OCI-LY7 (cell line): Measurements from ENCODE around the gene CFAP77. TPM values are rescaled to one million over a fixed set of nuclear protein-coding genes. Genes with fewer than 3 reads are reported as not detected.
A peak's percentile ranks its signal among the peaks of the same experiment; 100 is the strongest.

Source experiments
- BruUV-seq: library from RNA; stranded (reverse); fragments of 400-500 nt; replicated peaks from 2 replicates; lab custom pipeline; 2021; lab: Mats Ljungman, UMichigan
- CTCF ChIA-PET: fragments of 300-600 bp; sonication (Branson Sonifier 250); formaldehyde crosslinking; loops from one replicate; lab custom pipeline; 2022; ENCODE audit warnings: antibody characterized with exemption; ENCODE audit not compliant: unreplicated experiment; lab: Charles Lee
- POLR2A ChIA-PET: fragments of 300-600 bp; sonication (Branson Sonifier 250); formaldehyde crosslinking; loops from one replicate; lab custom pipeline; 2022; ENCODE audit warnings: antibody characterized with exemption; lab: Charles Lee
- DNase-seq: peaks from one replicate; pipeline ENCODE4 v3.0.0-alpha.2; 2015; ENCODE audit warnings: low spot score
- H2AFZ ChIP-seq: fragments of 200-600 bp; sonication (generic), shearing (Covaris generic); 2 replicates; pipeline ENCODE4 v1.6.1; 2014; ENCODE audit warnings: mild to moderate bottlenecking, antibody characterized with exemption, low read length, moderate library complexity
- H3K27ac ChIP-seq: fragments of 200-600 bp; sonication (generic); 2 replicates; pipeline ENCODE4 v1.5.1; 2014; ENCODE audit warnings: mixed run types, low read depth, mild to moderate bottlenecking, moderate library complexity, low read length, inconsistent platforms; ENCODE audit not compliant: poor library complexity, severe bottlenecking
- H3K36me3 ChIP-seq: fragments of 200-600 bp; sonication (generic); 2 replicates; pipeline ENCODE4 v1.6.1; 2014; ENCODE audit warnings: mild to moderate bottlenecking, antibody characterized with exemption, low read length, moderate library complexity, mixed read lengths; ENCODE audit not compliant: insufficient read depth
- H3K4me1 ChIP-seq: fragments of 200-600 bp; sonication (generic); 2 replicates; pipeline ENCODE4 v1.5.1; 2014; ENCODE audit warnings: mild to moderate bottlenecking, low read length; ENCODE audit not compliant: insufficient read depth, poor library complexity, severe bottlenecking
- H3K4me2 ChIP-seq: fragments of 200-600 bp; sonication (generic); 2 replicates; pipeline ENCODE4 v1.6.1; 2014; ENCODE audit warnings: mild to moderate bottlenecking, low read length
- H3K4me3 ChIP-seq: fragments of 200-600 bp; sonication (generic); 2 replicates; pipeline ENCODE4 v1.5.1; 2014; ENCODE audit warnings: mild to moderate bottlenecking, low read depth, low read length; ENCODE audit not compliant: poor library complexity, severe bottlenecking
- H3K79me2 ChIP-seq: fragments of 200-600 bp; sonication (generic); 2 replicates; pipeline ENCODE4 v1.6.1; 2016; ENCODE audit warnings: low read depth, mild to moderate bottlenecking, low read length, moderate library complexity, mixed read lengths; ENCODE audit not compliant: insufficient read depth
- H3K9me2 ChIP-seq: fragments of 200-600 bp; sonication (generic); 2 replicates; pipeline ENCODE4 v1.6.1; 2016; ENCODE audit warnings: mild to moderate bottlenecking, low read length, mixed read lengths; ENCODE audit not compliant: insufficient read depth
- H3K9me3 ChIP-seq: fragments of 200-600 bp; sonication (generic); 2 replicates; pipeline ENCODE4 v1.6.1; 2014; ENCODE audit warnings: mild to moderate bottlenecking, mixed run types, low read length, mixed read lengths
- H4K20me1 ChIP-seq: fragments of 200-600 bp; sonication (generic); 2 replicates; pipeline ENCODE4 v1.6.1; 2014; ENCODE audit warnings: mild to moderate bottlenecking, antibody characterized with exemption, low read length, moderate library complexity, mixed read lengths; ENCODE audit not compliant: insufficient read depth
- CTCF ChIP-seq: fragments of 200-600 bp; sonication (generic); conservative IDR thresholded peaks from 2 replicates; pipeline ENCODE4 v1.5.1; 2014; ENCODE audit warnings: mild to moderate bottlenecking, antibody characterized with exemption, low read length, moderate library complexity, mixed read lengths
- EZH2phosphoT487 ChIP-seq: fragments of 200-600 bp; sonication (generic); IDR thresholded peaks from 2 replicates; pipeline ENCODE4 v1.6.1; 2018; ENCODE audit warnings: low read depth, borderline replicate concordance, mild to moderate bottlenecking, mixed run types, antibody characterized with exemption, low read length, moderate library complexity, mixed read lengths
- intact Hi-C: fragments of 100-400 bp; cut with micrococcal nuclease; formaldehyde crosslinking; loops from one replicate; pipeline ENCODE4 v1.10.0; 2022; ENCODE audit not compliant: unreplicated experiment
- total RNA-seq, 2 experiments: library from RNA; depleted of rRNA in 1 of 2; stranded (reverse); fragments of >200 nt in 1 of 2; shearing (Covaris generic) in 1 of 2; gene quantifications; 2 replicates each; pipeline ENCODE4 v1.2.3, GENCODE V29; 2014 to 2022

The CFAP77 gene
- total RNA-seq, 2 experiments from 2014 or later = not detected

DNA sequence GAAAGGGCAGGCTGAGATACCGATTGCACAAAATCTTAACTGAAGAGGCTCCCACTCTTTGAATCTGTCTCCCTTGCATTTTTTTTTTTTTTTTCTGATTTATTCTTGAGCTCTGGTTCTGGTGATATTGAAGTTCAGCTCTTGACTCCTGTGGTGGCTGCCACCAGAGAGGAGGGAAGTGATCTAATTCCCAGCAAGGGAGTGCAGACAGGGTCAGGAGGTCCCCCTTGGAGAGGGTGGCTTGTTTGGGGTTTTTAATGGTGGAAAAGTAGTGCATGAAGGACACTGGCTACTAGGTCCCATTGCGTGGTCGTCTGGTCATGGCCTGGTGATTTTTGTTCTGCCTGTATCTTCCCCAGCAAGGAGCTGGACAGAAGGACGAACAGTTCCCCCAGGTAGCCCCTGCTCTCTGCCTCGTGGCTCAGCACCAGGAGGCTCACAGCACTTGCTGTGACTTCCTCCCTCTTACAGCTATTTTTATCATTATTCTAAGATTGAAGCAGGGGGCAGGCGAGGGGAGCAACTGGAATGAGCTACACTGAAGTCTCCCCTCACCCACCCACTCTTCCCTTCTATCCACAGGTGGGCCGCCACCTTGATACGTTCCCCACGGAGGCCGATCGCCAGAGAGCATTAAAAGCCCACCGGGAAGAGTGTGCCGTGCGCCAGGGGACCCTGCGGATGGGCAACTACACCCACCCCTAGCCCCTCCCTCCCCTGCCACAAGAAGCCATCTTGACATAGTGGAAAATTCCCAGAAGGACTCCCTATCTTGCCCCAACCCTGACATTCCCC, 162.0 kb downstream of the CFAP77 start:
- BruUV-seq = no TSS peak
- H3K9me2 ChIP-seq = no peaks in the 10 kb centered on the region
- TF ChIP-seq CTCF (no peak), EZH2phosphoT487 (no peak)
- no peaks in the 10 kb centered on the region for H3K9me3 ChIP-seq
- peaks cover 8% of the 10 kb centered on the region for H3K4me1 ChIP-seq
- POLR2A ChIA-PET = interaction anchor here (0.7 to 0.9 kb wide), 2 partner anchors 24 to 309 kb away, joined by 3 to 7 read pairs; no protein-coding TSS in a partner anchor
- H3K4me3 ChIP-seq = no peak overlapping the region
- no peaks in the 10 kb centered on the region for H3K79me2 ChIP-seq
- no peak overlapping the region for H3K27ac ChIP-seq
- H3K4me2 ChIP-seq = no peak overlapping the region
- no peak overlapping the region for H2AFZ ChIP-seq
- DNase-seq = no peak
- CTCF ChIA-PET = no interaction called here
- H4K20me1 ChIP-seq = no peaks in the 10 kb centered on the region
- intact Hi-C loops = no loop called here
- no peaks in the 10 kb centered on the region for H3K36me3 ChIP-seq

DNA sequence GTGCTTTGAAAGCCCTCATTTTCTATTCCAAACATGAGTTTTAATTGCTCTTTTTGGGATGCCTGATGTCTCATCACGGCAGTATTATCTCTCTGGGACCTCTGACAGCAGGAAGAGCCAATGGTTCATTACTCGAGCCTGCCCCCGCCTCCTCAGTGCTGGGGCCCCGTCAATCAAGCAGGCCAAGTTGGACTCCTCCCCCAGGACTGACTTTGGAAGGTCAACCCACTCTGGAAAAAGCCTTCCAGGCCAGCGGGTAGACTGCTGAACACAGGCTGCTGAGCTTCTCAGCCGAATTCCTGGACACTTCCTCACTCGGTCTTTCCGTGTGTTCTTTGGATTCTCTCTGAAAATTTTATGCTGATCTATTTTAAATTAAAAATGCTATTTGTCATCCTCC, 162.9 kb downstream of the CFAP77 start:
- no peaks in the 10 kb centered on the region for H3K9me2 ChIP-seq
- peaks cover 8% of the 10 kb centered on the region for H3K4me1 ChIP-seq
- CTCF ChIA-PET = no interaction called here
- POLR2A ChIA-PET = no interaction called here
- DNase-seq = no peak
- no peak overlapping the region for H3K4me2 ChIP-seq
- no peaks in the 10 kb centered on the region for H3K79me2 ChIP-seq
- BruUV-seq = no TSS peak
- H3K36me3 ChIP-seq = no peaks in the 10 kb centered on the region
- H3K9me3 ChIP-seq = no peaks in the 10 kb centered on the region
- no peak overlapping the region for H2AFZ ChIP-seq
- H3K27ac ChIP-seq = no peak overlapping the region
- TF ChIP-seq CTCF = no peak
- no peak for TF ChIP-seq EZH2phosphoT487
- H3K4me3 ChIP-seq = no peak overlapping the region
- H4K20me1 ChIP-seq = no peaks in the 10 kb centered on the region
- intact Hi-C loops = no loop called here

GRCh38 chr9:132575005-132575609, 165.1 kb downstream of the CFAP77 start:
- Histone ChIP-seq H2AFZ (no peak overlapping the region), H3K36me3 (no peaks in the 10 kb centered on the region), H3K9me3 (no peaks in the 10 kb centered on the region), H3K4me3 (no peak overlapping the region), H4K20me1 (no peaks in the 10 kb centered on the region), H3K4me1 (no peaks in the 10 kb centered on the region), H3K79me2 (no peaks in the 10 kb centered on the region), H3K27ac (no peak overlapping the region), H3K4me2 (no peak overlapping the region), H3K9me2 (no peaks in the 10 kb centered on the region)
- BruUV-seq = no TSS peak
- POLR2A ChIA-PET = interaction anchor here (0.6 kb wide), 1 partner anchor 92 kb away, joined by 3 read pairs; no protein-coding TSS in a partner anchor
- TF ChIP-seq CTCF = peak; percentile 89
- no peak for TF ChIP-seq EZH2phosphoT487
- intact Hi-C loops = loop anchor here (1.0 kb wide), 2 partner anchors 68 to 164 kb away; no protein-coding TSS in a partner anchor
- peak; percentile 79 for DNase-seq
- CTCF ChIA-PET = no interaction called here
